Measurements from ENCODE around the gene CTBP2.
"Not testable (repeated sequence)": the region's sequence is repeated elsewhere in the genome, so short reads cannot be mapped to it uniquely, and the experiment has no call there.

CTBP2 gene

GRCh38 chr10:125085258-125086054, 74.9 kb downstream of the CTBP2 start:
- Histone ChIP-seq H3K36me3 (ENCODE audit: control insufficient read depth, insufficient read depth, low read length, severe bottlenecking) (peaks cover 8% of the 10 kb centered on the region), H3K9me3 (ENCODE audit: control insufficient read depth, low read length) (no peaks in the 10 kb centered on the region), H3K9ac (ENCODE audit: low read length) (peak overlapping the region; percentile 15), H3K4me3 (ENCODE audit: low read length) (peak overlapping the region; percentile 19), H3K4me1 (ENCODE audit: control insufficient read depth, insufficient read depth, low read length) (peaks cover 21% of the 10 kb centered on the region), H3K27me3 (replicated peaks; ENCODE audit: control insufficient read depth, insufficient read depth, low read length) (no peaks in the 10 kb centered on the region)
- no peak for DNase-seq (ENCODE audit: low read depth)

DNA sequence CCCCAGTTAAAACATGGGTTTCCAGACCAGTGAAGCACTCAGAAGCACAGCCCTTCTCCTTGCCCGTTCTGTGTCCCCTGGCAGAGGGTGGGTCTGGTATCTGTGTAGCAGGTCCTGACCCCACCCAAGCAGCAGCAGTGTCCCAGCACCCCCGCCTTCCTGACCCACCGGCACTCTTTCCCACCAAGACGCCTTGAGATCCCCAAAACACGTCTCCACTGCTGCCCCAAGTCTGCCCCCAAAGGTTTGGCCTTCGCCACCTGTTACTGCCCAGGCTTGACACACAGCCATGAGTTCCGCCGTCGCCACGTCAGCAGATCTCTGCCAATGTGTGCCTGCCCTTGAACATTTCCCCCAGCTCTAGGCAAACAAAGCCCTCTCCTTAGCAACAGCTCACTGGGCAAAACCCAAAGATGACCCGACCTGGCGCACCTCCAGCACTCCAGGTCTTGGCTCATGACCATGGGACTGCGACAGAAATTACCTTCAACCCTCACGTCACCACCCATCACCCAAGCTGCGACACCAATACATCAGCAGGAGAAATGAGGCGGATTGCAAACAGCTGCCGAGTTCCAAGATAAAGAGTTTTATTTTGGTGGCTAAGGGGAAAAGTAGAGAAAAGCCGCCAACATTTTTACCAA, 75.6 kb downstream of the CTBP2 start:
- peaks cover 8% of the 10 kb centered on the region for H3K36me3 ChIP-seq (ENCODE audit: control insufficient read depth, insufficient read depth, low read length, severe bottlenecking)
- H3K9me3 ChIP-seq (ENCODE audit: control insufficient read depth, low read length) = no peaks in the 10 kb centered on the region
- peaks cover 21% of the 10 kb centered on the region for H3K4me1 ChIP-seq (ENCODE audit: control insufficient read depth, insufficient read depth, low read length)
- no peaks in the 10 kb centered on the region for H3K27me3 ChIP-seq (replicated peaks; ENCODE audit: control insufficient read depth, insufficient read depth, low read length)
- no peak overlapping the region for H3K9ac ChIP-seq (ENCODE audit: low read length)
- peak overlapping the region; percentile 19 for H3K4me3 ChIP-seq (ENCODE audit: low read length)
- DNase-seq (ENCODE audit: low read depth) = no peak

- Histone ChIP-seq H3K4me1 (ENCODE audit: control insufficient read depth, insufficient read depth, low read length) (peaks cover 21% of the 10 kb centered on the region), H3K36me3 (ENCODE audit: control insufficient read depth, insufficient read depth, low read length, severe bottlenecking) (peaks cover 12% of the 10 kb centered on the region), H3K9ac (ENCODE audit: low read length) (no peak overlapping the region), H3K9me3 (ENCODE audit: control insufficient read depth, low read length) (no peaks in the 10 kb centered on the region), H3K4me3 (ENCODE audit: low read length) (no peak overlapping the region), H3K27me3 (replicated peaks; ENCODE audit: control insufficient read depth, insufficient read depth, low read length) (no peaks in the 10 kb centered on the region)
- peak; percentile 87 for DNase-seq (ENCODE audit: low read depth)
Observed at GRCh38 chr10:125084191-125084613, 76.2 kb downstream of the CTBP2 start.

DNA sequence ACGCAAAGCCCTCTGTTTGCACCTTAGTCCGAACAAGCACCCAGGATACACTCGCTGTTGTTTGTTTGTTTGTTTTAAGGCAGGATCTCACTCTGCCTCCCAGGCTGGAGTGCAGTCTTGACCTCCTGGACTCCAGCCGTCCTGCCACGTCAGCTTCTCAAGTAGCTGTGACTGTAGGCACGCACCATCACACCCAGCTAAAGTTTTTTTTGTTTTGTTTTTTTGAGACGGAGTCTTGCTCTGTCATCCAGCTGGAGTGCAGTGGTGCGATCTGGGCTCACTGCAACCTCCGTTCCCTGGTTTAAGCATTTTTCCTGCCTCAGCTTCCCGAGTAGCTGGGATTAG, 76.8 kb downstream of the CTBP2 start:
- Histone ChIP-seq H3K27me3 (replicated peaks; ENCODE audit: control insufficient read depth, insufficient read depth, low read length) (no peaks in the 10 kb centered on the region), H3K9ac (ENCODE audit: low read length) (no peak overlapping the region), H3K36me3 (ENCODE audit: control insufficient read depth, insufficient read depth, low read length, severe bottlenecking) (peaks cover 13% of the 10 kb centered on the region), H3K9me3 (ENCODE audit: control insufficient read depth, low read length) (no peaks in the 10 kb centered on the region), H3K4me1 (ENCODE audit: control insufficient read depth, insufficient read depth, low read length) (peaks cover 21% of the 10 kb centered on the region), H3K4me3 (ENCODE audit: low read length) (no peak overlapping the region)
- DNase-seq (ENCODE audit: low read depth) = peak; percentile 84

DNA sequence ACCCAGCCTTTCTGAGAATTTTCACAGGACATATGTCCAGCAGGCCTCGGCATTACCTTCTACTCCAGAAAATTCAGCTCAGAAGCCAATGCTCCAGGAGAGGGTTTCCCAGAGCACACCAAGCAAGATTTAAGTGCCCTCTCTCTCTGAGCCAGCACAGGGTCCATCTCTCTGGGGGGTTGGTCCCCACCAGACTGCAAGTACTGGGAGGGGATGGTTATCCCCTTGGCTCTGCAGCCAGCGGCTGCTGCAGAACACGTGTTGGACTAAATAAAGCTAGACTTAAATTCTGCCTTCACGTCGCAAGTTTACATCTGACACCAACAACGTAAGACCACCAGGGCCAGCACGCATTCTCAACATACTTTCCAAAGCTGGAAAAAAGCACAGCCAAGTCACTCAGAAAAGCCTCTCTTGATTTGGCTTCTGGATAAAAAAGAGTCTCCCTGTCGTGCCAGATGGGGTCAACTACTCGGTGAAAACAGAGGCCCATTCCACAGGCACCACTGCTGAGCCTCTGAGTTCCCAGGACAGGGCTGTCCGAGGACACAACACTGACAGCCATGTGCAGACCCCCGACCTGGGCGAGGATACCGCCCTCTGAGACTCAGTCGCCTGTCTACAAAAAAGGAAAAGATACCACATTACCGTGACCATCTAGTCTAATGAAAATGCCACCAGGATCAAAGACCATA, 77.3 kb downstream of the CTBP2 start:
- Histone ChIP-seq H3K9ac (ENCODE audit: low read length) (no peak overlapping the region), H3K36me3 (ENCODE audit: control insufficient read depth, insufficient read depth, low read length, severe bottlenecking) (peaks cover 13% of the 10 kb centered on the region), H3K27me3 (replicated peaks; ENCODE audit: control insufficient read depth, insufficient read depth, low read length) (no peaks in the 10 kb centered on the region), H3K9me3 (ENCODE audit: control insufficient read depth, low read length) (no peaks in the 10 kb centered on the region), H3K4me1 (ENCODE audit: control insufficient read depth, insufficient read depth, low read length) (peaks cover 21% of the 10 kb centered on the region), H3K4me3 (ENCODE audit: low read length) (no peak overlapping the region)
- no peak for DNase-seq (ENCODE audit: low read depth)

DNA sequence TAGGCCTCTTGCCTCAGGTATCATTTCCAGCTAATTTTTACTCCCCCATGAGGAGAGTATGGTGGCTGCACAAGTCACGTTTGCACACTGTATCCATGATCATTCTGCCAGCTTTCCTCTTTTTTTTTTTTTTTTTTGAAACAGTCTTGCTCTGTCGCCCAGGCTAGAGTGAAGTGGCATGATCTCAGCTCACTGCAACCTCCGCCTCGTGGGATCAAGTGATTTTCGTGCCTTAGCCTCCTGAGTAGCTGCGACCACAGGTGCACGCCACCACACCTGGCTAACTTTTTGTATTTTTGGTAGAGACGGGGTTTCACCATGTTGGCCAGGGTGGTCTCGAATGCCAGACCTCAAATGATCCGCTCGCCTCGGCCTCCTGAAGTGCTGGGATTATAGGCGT, 77.9 kb downstream of the CTBP2 start:
- not testable (repeated sequence) for H3K4me3 ChIP-seq (ENCODE audit: low read length); H3K36me3 ChIP-seq (ENCODE audit: control insufficient read depth, insufficient read depth, low read length, severe bottlenecking); H3K9me3 ChIP-seq (ENCODE audit: control insufficient read depth, low read length); H3K27me3 ChIP-seq (replicated peaks; ENCODE audit: control insufficient read depth, insufficient read depth, low read length); H3K9ac ChIP-seq (ENCODE audit: low read length); DNase-seq (ENCODE audit: low read depth)
- H3K4me1 ChIP-seq (ENCODE audit: control insufficient read depth, insufficient read depth, low read length) = peaks cover 21% of the 10 kb centered on the region

DNA sequence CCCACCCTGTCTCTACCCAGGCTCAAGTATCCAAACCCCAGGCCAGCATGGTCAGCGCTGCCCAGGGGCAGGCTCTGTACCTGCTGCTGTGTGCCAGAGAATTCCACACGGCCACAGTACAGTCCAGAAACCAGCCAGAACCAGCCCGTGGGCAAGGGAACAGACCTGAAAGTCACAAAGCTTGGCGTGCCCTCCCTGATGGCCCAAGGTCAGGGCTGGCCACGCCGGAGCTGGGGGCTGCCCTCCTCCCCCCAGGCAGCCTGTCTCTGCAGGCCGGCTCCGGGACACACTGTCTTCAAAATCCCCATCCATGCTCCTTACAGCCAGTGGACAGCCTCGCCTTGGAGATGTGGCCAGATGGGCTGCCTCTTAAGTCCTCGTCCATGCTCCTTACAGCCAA, 78.4 kb downstream of the CTBP2 start:
- DNase-seq (ENCODE audit: low read depth) = no peak
- Histone ChIP-seq H3K9me3 (ENCODE audit: control insufficient read depth, low read length) (no peaks in the 10 kb centered on the region), H3K9ac (ENCODE audit: low read length) (no peak overlapping the region), H3K4me3 (ENCODE audit: low read length) (no peak overlapping the region), H3K27me3 (replicated peaks; ENCODE audit: control insufficient read depth, insufficient read depth, low read length) (no peaks in the 10 kb centered on the region), H3K4me1 (ENCODE audit: control insufficient read depth, insufficient read depth, low read length) (peaks cover 21% of the 10 kb centered on the region), H3K36me3 (ENCODE audit: control insufficient read depth, insufficient read depth, low read length, severe bottlenecking) (peaks cover 5% of the 10 kb centered on the region)

DNA sequence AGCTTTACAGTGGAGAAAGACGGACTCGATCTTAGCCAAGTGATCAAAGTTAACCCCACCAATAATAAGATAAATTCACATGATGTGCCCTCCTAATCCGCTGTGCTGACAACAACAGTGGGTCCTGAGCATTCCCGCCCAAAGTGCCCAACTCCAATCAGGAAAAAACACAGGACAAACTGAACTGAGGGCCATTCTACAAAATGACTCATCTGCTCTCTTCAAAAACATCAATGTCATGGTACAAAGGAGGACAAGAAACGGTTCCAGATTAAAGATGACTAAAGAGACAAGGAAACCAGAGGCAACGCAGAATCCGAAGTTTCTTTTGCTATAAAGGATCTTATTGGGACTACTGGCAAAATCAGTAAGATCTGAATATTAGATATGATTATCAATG, 79.4 kb downstream of the CTBP2 start:
- Histone ChIP-seq H3K9ac (ENCODE audit: low read length) (no peak overlapping the region), H3K4me3 (ENCODE audit: low read length) (no peak overlapping the region), H3K36me3 (ENCODE audit: control insufficient read depth, insufficient read depth, low read length, severe bottlenecking) (peaks cover 5% of the 10 kb centered on the region), H3K9me3 (ENCODE audit: control insufficient read depth, low read length) (no peaks in the 10 kb centered on the region), H3K4me1 (ENCODE audit: control insufficient read depth, insufficient read depth, low read length) (peaks cover 21% of the 10 kb centered on the region), H3K27me3 (replicated peaks; ENCODE audit: control insufficient read depth, insufficient read depth, low read length) (no peaks in the 10 kb centered on the region)
- no peak for DNase-seq (ENCODE audit: low read depth)

DNA sequence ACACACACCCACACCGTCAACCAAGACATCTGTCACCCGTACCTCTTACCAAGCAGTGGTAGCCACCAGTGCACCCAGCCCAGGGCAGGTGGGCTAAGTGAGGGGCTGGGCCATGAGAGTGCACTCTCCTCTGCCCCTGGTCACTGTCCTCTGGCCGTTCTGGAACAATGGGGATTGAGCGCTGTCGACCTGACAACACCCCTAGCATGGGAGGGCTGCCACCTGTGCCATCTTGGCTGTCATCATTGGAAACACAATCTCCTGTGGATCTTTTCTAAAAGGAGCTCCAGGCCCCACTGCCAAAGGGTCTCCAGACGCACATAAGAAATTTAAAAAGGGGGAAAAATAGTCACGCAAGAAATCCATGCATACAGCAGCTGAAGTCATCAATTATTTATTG, 80.1 kb downstream of the CTBP2 start:
- Histone ChIP-seq H3K36me3 (ENCODE audit: control insufficient read depth, insufficient read depth, low read length, severe bottlenecking) (peaks cover 5% of the 10 kb centered on the region), H3K9ac (ENCODE audit: low read length) (no peak overlapping the region), H3K4me1 (ENCODE audit: control insufficient read depth, insufficient read depth, low read length) (peaks cover 14% of the 10 kb centered on the region), H3K4me3 (ENCODE audit: low read length) (no peak overlapping the region), H3K27me3 (replicated peaks; ENCODE audit: control insufficient read depth, insufficient read depth, low read length) (no peaks in the 10 kb centered on the region), H3K9me3 (ENCODE audit: control insufficient read depth, low read length) (no peaks in the 10 kb centered on the region)
- no peak for DNase-seq (ENCODE audit: low read depth)

DNA sequence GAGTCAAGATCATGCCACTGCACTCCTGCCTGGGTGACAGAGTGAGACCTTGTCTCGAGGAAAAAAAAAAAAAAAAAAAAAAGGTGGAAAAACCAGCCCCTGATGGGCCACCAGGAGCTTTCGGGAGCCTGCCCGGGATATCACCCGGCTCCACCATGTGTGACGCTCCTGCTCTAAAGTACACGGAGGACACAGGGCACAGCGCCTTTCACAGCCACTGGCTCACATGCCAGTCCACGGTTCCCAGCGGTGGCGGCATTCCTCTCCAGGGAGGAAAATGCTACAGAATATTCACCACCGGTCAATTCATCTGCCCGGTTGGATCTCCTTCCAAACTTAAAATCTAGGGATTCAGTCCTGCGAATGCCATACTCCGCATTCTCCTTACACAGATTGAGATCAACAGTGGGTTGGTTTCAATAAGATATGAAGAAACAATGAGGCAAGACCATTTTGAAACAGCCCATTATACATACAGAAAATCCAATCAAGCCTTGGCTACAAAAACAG, 81.2 kb downstream of the CTBP2 start:
- H3K4me1 ChIP-seq (ENCODE audit: control insufficient read depth, insufficient read depth, low read length) = peaks cover 3% of the 10 kb centered on the region
- H3K36me3 ChIP-seq (ENCODE audit: control insufficient read depth, insufficient read depth, low read length, severe bottlenecking) = peaks cover 5% of the 10 kb centered on the region
- H3K9me3 ChIP-seq (ENCODE audit: control insufficient read depth, low read length) = no peaks in the 10 kb centered on the region
- H3K27me3 ChIP-seq (replicated peaks; ENCODE audit: control insufficient read depth, insufficient read depth, low read length) = no peaks in the 10 kb centered on the region
- H3K4me3 ChIP-seq (ENCODE audit: low read length) = no peak overlapping the region
- no peak overlapping the region for H3K9ac ChIP-seq (ENCODE audit: low read length)
- no peak for DNase-seq (ENCODE audit: low read depth)

DNA sequence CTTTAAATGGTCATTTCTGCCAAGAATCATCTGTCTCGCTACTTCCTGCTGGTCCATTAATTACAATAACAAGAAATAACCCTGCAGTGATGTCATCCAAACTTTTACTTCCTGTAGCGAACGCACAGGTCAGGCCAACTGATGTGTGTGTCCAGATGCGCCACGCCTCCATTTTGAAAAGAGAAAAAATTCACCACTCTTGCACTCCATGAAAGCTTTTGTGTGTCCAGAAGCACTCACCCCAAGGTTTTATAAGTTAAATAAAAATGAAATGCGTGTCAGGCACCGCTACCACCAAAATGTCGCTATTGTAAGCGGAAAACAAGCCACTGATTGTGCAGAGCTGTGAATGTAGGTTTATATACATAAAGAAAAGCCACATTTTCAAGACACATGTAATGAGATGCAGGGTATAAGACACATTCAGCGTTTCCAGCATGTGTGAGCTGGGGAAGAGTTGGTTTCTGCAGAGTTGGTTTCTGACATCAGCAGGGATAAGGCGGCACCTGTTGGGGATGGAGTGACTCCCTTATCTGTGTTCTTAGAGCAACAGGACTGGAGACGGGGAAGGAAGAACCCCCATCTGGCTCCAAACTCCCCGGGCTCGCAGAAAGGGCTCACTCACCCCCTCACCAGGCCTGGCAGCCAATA, 83.3 kb downstream of the CTBP2 start:
- H3K9ac ChIP-seq (ENCODE audit: low read length) = no peak overlapping the region
- H3K4me3 ChIP-seq (ENCODE audit: low read length) = no peak overlapping the region

More for the DNA sequence above, 83.3 kb downstream of the CTBP2 start:
- DNase-seq (ENCODE audit: low read depth) = no peak
- Histone ChIP-seq H3K9me3 (ENCODE audit: control insufficient read depth, low read length) (no peaks in the 10 kb centered on the region), H3K27me3 (replicated peaks; ENCODE audit: control insufficient read depth, insufficient read depth, low read length) (no peaks in the 10 kb centered on the region), H3K36me3 (ENCODE audit: control insufficient read depth, insufficient read depth, low read length, severe bottlenecking) (peaks cover 10% of the 10 kb centered on the region), H3K4me1 (ENCODE audit: control insufficient read depth, insufficient read depth, low read length) (no peaks in the 10 kb centered on the region)

Data from adipocyte (in vitro differentiated cells).